BJ (cell line): ENCODE data around the gene ADD1. TPM values are rescaled to one million over a fixed set of nuclear protein-coding genes. Genes with fewer than 3 reads are reported as not detected.

Source experiments
- CTCF ChIA-PET: fragments of 350-600 bp; formaldehyde crosslinking; extraction: SDS; loops from one replicate; lab custom pipeline; 2021; ENCODE audit warnings: antibody characterized with exemption, inconsistent platforms; lab: Yijun Ruan, JAX
- POLR2A ChIA-PET: fragments of 300-600 bp; sonication (Branson Sonifier 250); formaldehyde crosslinking; extraction: SDS; loops from one replicate; lab custom pipeline; 2021; ENCODE audit warnings: antibody characterized with exemption; lab: Charles Lee
- DNase-seq: peaks from one replicate; pipeline ENCODE4 v3.0.0-alpha.2; 2011; ENCODE audit warnings: low read depth
- H3K27me3 ChIP-seq: 2 replicates; pipeline ENCODE4 v1.6.0; 2011; ENCODE audit warnings: low read length; ENCODE audit not compliant: control insufficient read depth, insufficient read depth
- H3K36me3 ChIP-seq: 2 replicates; pipeline ENCODE4 v1.5.1; 2011; ENCODE audit warnings: low read length; ENCODE audit not compliant: control insufficient read depth, insufficient read depth
- H3K4me3 ChIP-seq: 2 replicates; pipeline ENCODE4 v1.5.1; 2011; ENCODE audit warnings: low read depth, mild to moderate bottlenecking, control low read depth, low read length
- polyA plus RNA-seq: library from polyadenylated mRNA; depleted of rRNA; stranded (reverse); fragments of >200 nt; gene quantifications from 2 replicates; pipeline ENCODE4 v1.2.3, GENCODE V29; 2011
- TF ChIP-seq, protein P1 (sequence below): IDR thresholded peaks from 2 replicates; pipeline ENCODE4 v1.5.1; 2011; ENCODE audit warnings: low read depth, mild to moderate bottlenecking, control low read depth, inconsistent platforms, low read length, moderate library complexity; ENCODE audit not compliant: insufficient read depth

ADD1 gene
- polyA plus RNA-seq, 1 experiment, result 140 TPM

- DNase-seq, result no peak
- POLR2A ChIA-PET, result no interaction called here
- Histone ChIP-seq H3K27me3 (no peaks in the 10 kb centered on the region), H3K4me3 (no peak overlapping the region), H3K36me3 (peaks cover 16% of the 10 kb centered on the region)
- TF ChIP-seq, protein P1, sequence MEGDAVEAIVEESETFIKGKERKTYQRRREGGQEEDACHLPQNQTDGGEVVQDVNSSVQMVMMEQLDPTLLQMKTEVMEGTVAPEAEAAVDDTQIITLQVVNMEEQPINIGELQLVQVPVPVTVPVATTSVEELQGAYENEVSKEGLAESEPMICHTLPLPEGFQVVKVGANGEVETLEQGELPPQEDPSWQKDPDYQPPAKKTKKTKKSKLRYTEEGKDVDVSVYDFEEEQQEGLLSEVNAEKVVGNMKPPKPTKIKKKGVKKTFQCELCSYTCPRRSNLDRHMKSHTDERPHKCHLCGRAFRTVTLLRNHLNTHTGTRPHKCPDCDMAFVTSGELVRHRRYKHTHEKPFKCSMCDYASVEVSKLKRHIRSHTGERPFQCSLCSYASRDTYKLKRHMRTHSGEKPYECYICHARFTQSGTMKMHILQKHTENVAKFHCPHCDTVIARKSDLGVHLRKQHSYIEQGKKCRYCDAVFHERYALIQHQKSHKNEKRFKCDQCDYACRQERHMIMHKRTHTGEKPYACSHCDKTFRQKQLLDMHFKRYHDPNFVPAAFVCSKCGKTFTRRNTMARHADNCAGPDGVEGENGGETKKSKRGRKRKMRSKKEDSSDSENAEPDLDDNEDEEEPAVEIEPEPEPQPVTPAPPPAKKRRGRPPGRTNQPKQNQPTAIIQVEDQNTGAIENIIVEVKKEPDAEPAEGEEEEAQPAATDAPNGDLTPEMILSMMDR, result no peak
- CTCF ChIA-PET, result no interaction called here
Observed at GRCh38 chr4:2804449-2804972, 39.1 kb upstream of the ADD1 start.

DNA sequence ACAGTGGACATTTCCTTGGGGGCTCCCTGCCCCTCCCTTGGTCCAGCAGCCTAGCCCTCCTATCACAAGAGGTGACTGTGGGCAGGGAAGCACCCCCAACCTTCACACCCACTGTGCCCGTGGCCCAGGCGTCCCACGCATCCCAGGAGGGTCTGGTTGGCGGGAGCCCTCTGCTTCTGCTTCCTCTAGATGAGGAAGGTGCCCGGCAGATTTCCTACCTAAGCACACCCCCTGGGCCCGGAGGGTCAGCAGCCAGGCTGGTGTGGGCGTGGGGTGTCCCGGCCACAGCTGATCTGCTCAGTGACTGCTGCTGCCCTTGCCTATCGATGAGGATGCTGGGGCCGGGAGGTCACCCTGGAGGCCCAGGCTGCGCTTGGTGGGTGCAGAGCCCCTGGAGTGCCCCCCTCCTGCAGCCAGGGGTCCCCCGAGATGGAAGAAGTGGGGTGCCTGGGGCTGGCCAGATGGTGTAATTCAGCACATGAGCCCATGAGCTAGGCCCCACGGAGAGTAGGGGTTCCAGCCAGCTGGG is 38.6 kb upstream of the ADD1 start:
- no peak for DNase-seq
- no peak overlapping the region for H3K4me3 ChIP-seq
- CTCF ChIA-PET, result no interaction called here
- TF ChIP-seq, protein P1, result no peak
- POLR2A ChIA-PET, result no interaction called here
- peaks cover 19% of the 10 kb centered on the region for H3K36me3 ChIP-seq
- H3K27me3 ChIP-seq, result no peaks in the 10 kb centered on the region

DNA sequence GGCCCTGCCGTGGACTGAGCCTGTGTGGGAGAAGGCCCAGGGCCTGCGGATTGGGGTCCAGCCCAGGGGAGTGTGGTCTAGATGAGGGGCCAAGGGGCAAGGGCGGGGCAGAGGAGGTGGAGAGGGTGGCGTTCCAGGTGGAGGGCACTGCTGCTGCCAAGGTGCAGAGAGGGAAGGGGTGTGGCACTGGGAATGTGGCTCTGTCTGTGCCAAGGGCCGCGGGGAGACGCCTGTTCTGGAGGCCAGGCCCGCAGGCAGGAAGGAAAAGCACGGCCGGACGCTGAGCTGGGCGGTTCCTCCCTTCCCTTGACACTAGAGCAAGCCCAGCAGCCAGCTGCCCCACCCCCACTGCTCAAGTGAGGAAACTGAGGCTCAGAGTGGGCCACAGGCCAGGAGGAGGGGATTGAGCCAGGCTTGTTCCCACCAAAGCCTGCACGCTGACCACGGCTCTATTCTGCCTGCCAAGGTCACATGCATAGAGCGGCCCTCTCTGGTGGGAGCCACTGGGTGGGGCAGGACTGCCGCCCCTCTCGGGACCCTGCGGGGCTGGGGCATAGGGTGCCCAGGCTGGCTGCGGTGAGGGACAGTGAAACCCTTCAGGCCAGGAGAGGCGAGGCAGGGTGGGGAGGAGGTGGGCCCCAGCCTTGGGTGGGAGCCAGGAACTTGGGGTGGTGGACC is 37.8 kb upstream of the ADD1 start:
- Histone ChIP-seq H3K36me3 (peaks cover 24% of the 10 kb centered on the region), H3K27me3 (no peaks in the 10 kb centered on the region), H3K4me3 (no peak overlapping the region)
- ChIA-PET POLR2A (no interaction called here), CTCF (no interaction called here)
- DNase-seq, result no peak
- TF ChIP-seq, protein P1, result no peak

GRCh38 chr4:2806390-2807355 is 37.0 kb upstream of the ADD1 start:
- TF ChIP-seq, protein P1, result no peak
- DNase-seq, result no peak
- CTCF ChIA-PET, result no interaction called here
- no peak overlapping the region for H3K4me3 ChIP-seq
- POLR2A ChIA-PET, result no interaction called here
- no peaks in the 10 kb centered on the region for H3K27me3 ChIP-seq
- peaks cover 24% of the 10 kb centered on the region for H3K36me3 ChIP-seq

GRCh38 chr4:2807571-2807970 is 36.1 kb upstream of the ADD1 start:
- no peak for DNase-seq
- TF ChIP-seq, protein P1, result no peak
- Histone ChIP-seq H3K27me3 (no peaks in the 10 kb centered on the region), H3K36me3 (peaks cover 24% of the 10 kb centered on the region), H3K4me3 (no peak overlapping the region)
- ChIA-PET POLR2A (no interaction called here), CTCF (no interaction called here)
